Measurements from ENCODE around the gene MOB1A.
A peak's percentile ranks its signal among the peaks of the same experiment; 100 is the strongest.

Gene MOB1A

DNA sequence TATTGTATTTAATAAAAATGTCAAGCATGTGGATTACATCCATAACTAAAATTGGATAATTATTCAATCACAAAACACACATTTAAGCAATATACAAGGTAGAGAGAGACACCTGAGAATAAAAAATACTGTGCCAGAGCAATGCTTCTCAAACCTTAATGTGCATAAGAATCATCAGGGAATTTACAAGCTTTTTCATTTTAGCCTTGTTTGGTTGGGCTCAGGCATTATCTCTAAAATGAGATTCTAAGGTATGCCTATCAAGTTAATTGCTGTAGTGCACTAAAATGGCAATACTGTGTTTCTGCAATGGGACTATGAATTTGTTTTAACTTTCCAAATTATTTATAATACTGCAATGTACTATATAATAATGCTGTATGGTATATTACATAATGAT is 983 bp downstream of the MOB1A start:
- Histone ChIP-seq H3K4me3 (ENCODE audit: low read length) (peak overlapping the region; percentile 97), H3K27me3 (ENCODE audit: insufficient read depth, low read length) (no peaks in the 10 kb centered on the region), H3K4me1 (ENCODE audit: insufficient read depth, low read length) (peaks cover 7% of the 10 kb centered on the region; the same call in 1 of the 2 replicates), H3K36me3 (ENCODE audit: insufficient read depth, low read depth, low read length) (0 out of 2 replicates have a peak, but pooled peaks cover 5% of the 10 kb centered on the region), H3K9ac (ENCODE audit: low read depth, low read length) (peak overlapping the region; percentile 96), H3K9me3 (ENCODE audit: insufficient read depth, low read depth, low read length) (no peaks in the 10 kb centered on the region), H3K27ac (ENCODE audit: low read length) (peak overlapping the region; percentile 58)

DNA sequence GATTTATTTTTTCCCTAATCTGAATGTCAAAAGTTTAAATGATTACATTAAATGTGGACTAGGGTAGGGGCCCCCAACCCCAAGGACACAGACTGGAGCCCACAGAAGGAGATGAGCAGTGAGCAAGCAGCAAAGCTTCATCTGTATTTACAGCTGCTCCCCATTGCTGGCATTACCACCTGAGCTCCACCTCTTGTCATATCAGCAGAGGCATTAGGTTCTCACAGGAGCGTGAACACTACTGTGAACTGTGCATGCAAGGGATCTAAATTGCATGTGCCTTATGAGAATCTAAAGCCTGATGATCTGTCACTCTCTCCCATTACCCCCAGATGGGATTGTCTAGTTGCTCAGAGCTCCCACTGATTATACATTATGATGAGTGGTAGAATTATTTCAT is 3.8 kb downstream of the MOB1A start:
- Histone ChIP-seq H3K36me3 (ENCODE audit: insufficient read depth, low read depth, low read length) (peaks cover 31% of the 10 kb centered on the region), H3K4me1 (ENCODE audit: insufficient read depth, low read length) (no peaks in the 10 kb centered on the region), H3K27me3 (ENCODE audit: insufficient read depth, low read length) (no peaks in the 10 kb centered on the region), H3K9me3 (ENCODE audit: insufficient read depth, low read depth, low read length) (no peaks in the 10 kb centered on the region), H3K4me3 (ENCODE audit: low read length) (no peak overlapping the region), H3K9ac (ENCODE audit: low read depth, low read length) (no peak overlapping the region), H3K27ac (ENCODE audit: low read length) (no peak overlapping the region)

DNA sequence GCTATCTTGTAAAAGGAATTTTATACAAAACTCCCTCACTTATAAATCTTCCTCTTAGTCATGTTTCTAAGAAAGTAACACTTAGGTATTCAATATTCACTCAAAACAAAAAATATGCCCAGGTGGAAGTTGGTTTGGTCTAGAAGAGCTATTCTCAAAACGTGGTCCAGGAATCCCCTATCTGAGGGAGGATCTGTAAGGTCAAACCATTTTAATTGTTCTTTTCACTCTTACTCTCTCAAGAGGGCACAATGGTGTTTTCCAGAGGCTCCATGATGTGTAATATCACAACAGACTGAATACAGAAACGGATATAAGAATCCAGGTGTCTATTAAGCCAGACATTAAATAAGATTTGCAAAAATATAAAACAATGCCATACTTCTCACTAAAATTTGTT is 9.9 kb downstream of the MOB1A start:
- Histone ChIP-seq H3K9me3 (ENCODE audit: insufficient read depth, low read depth, low read length) (no peaks in the 10 kb centered on the region), H3K27ac (ENCODE audit: low read length) (no peak overlapping the region), H3K4me3 (ENCODE audit: low read length) (no peak overlapping the region), H3K27me3 (ENCODE audit: insufficient read depth, low read length) (no peaks in the 10 kb centered on the region), H3K9ac (ENCODE audit: low read depth, low read length) (no peak overlapping the region), H3K36me3 (ENCODE audit: insufficient read depth, low read depth, low read length) (peaks cover 86% of the 10 kb centered on the region), H3K4me1 (ENCODE audit: insufficient read depth, low read length) (no peaks in the 10 kb centered on the region)

DNA sequence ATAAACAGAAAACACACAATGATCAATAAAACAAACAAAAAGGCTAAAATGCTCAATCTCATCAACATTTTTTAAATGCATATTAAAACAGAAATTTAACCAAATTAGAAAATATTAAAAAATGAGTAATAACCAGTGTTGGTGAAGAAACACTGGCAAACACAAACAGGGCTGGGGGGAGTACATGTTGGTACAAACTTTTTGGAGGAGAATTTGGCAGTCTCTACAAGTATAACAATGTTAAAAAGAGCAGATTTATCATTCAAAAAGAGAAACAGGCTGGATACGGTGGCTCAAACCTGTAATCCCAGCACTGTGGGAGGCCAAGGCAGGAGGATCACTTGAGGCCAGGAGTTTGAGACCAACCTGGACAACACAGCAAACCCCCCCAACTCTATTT is 13.9 kb downstream of the MOB1A start:
- no peak overlapping the region for H3K4me3 ChIP-seq (ENCODE audit: low read length)
- H3K36me3 ChIP-seq (ENCODE audit: insufficient read depth, low read depth, low read length), result peaks cover 92% of the 10 kb centered on the region
- no peak overlapping the region for H3K9ac ChIP-seq (ENCODE audit: low read depth, low read length)
- H3K27ac ChIP-seq (ENCODE audit: low read length), result no peak overlapping the region
- no peaks in the 10 kb centered on the region for H3K4me1 ChIP-seq (ENCODE audit: insufficient read depth, low read length)
- H3K9me3 ChIP-seq (ENCODE audit: insufficient read depth, low read depth, low read length), result no peaks in the 10 kb centered on the region
- H3K27me3 ChIP-seq (ENCODE audit: insufficient read depth, low read length), result no peaks in the 10 kb centered on the region

GRCh38 chr2:74162951-74163350 is 15.7 kb downstream of the MOB1A start:
- no peaks in the 10 kb centered on the region for H3K9me3 ChIP-seq (ENCODE audit: insufficient read depth, low read depth, low read length)
- H3K27me3 ChIP-seq (ENCODE audit: insufficient read depth, low read length), result no peaks in the 10 kb centered on the region
- no peaks in the 10 kb centered on the region for H3K4me1 ChIP-seq (ENCODE audit: insufficient read depth, low read length)
- H3K4me3 ChIP-seq (ENCODE audit: low read length), result no peak overlapping the region
- H3K27ac ChIP-seq (ENCODE audit: low read length), result no peak overlapping the region
- H3K9ac ChIP-seq (ENCODE audit: low read depth, low read length), result no peak overlapping the region
- peaks cover 92% of the 10 kb centered on the region for H3K36me3 ChIP-seq (ENCODE audit: insufficient read depth, low read depth, low read length)

GRCh38 chr2:74155830-74156229 is 22.8 kb downstream of the MOB1A start:
- H3K4me3 ChIP-seq (ENCODE audit: low read length), result no peak overlapping the region
- peaks cover 85% of the 10 kb centered on the region for H3K36me3 ChIP-seq (ENCODE audit: insufficient read depth, low read depth, low read length)
- no peak overlapping the region for H3K27ac ChIP-seq (ENCODE audit: low read length)
- H3K4me1 ChIP-seq (ENCODE audit: insufficient read depth, low read length), result no peaks in the 10 kb centered on the region
- no peaks in the 10 kb centered on the region for H3K27me3 ChIP-seq (ENCODE audit: insufficient read depth, low read length)
- H3K9me3 ChIP-seq (ENCODE audit: insufficient read depth, low read depth, low read length), result no peaks in the 10 kb centered on the region
- H3K9ac ChIP-seq (ENCODE audit: low read depth, low read length), result no peak overlapping the region

DNA sequence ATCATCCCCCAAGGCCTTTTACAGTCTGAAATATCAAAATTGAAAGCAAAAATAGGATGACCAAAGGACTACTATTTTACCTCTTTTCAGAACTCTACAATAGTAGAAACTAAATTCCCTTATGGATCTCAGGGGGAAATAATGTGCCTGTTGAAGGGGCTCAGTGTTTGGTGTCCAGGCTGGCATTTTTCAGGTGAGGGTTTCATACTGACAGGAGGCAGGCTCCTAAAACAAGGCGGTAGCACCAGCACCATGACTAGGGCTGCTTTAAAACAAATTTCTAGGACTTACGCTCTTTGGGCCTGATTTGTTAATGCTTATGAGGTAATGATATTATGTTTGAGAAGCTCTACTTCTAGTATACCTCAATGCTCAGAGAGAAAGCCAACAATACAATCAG is 25.7 kb downstream of the MOB1A start:
- H3K36me3 ChIP-seq (ENCODE audit: insufficient read depth, low read depth, low read length), result peaks cover 64% of the 10 kb centered on the region
- no peaks in the 10 kb centered on the region for H3K27me3 ChIP-seq (ENCODE audit: insufficient read depth, low read length)
- H3K27ac ChIP-seq (ENCODE audit: low read length), result no peak overlapping the region
- H3K4me3 ChIP-seq (ENCODE audit: low read length), result no peak overlapping the region
- no peaks in the 10 kb centered on the region for H3K9me3 ChIP-seq (ENCODE audit: insufficient read depth, low read depth, low read length)
- H3K4me1 ChIP-seq (ENCODE audit: insufficient read depth, low read length), result no peaks in the 10 kb centered on the region
- no peak overlapping the region for H3K9ac ChIP-seq (ENCODE audit: low read depth, low read length)

DNA sequence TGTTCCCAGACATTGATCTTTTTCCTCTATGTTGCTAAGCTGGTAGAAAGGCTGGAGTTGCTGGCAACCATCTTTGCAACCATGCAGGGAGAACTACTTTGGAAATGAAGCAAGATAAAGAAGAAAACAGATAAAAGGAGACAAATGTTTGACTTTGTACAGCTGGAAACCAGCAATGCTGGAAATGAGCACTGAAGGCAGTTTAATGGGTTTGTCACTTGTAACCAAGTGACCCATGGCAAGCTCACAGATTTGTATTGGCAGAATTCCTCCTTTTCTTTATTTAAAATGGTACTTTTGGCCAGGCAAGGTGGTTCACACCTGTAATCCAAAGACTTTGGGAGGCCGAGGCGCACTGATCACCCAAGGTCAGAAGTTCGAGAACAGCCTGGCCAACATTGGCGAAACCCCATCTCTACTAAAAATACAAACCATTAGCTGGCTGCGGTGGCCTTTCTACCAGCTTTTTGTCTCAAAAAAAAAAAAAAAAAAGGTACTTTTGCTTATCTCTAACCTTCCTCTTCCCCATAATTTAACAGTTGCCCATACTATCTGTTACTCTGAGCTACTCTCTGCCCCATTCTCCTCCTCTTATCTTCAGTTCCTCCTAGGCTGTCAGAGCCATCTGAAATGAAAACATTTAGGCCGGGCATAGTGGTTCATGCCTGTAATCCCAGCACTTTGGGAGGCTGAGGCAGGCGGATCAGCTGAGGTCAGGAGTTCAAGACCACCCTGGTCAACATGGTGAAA is 28.9 kb downstream of the MOB1A start:
- Histone ChIP-seq H3K9me3 (ENCODE audit: insufficient read depth, low read depth, low read length) (no peaks in the 10 kb centered on the region), H3K4me1 (ENCODE audit: insufficient read depth, low read length) (peaks cover 5% of the 10 kb centered on the region), H3K36me3 (ENCODE audit: insufficient read depth, low read depth, low read length) (peaks cover 32% of the 10 kb centered on the region), H3K4me3 (ENCODE audit: low read length) (peak overlapping the region; percentile 76; the same call in 1 of the 2 replicates), H3K9ac (ENCODE audit: low read depth, low read length) (no peak overlapping the region), H3K27me3 (ENCODE audit: insufficient read depth, low read length) (no peaks in the 10 kb centered on the region), H3K27ac (ENCODE audit: low read length) (no peak overlapping the region)

DNA sequence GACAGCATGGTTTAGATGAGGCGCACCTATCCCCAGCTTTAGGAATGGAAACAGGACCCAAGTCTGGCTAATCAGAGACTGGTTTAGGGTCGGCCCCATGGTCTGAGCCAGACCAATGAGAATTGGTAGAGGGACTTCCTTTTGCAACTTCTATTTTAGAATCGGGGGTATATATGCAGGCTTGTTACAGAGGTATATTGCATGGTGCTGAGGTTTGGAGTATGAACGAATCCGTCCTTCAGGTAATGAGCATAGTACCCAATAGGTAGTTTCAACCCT is 29.5 kb downstream of the MOB1A start:
- Histone ChIP-seq H3K36me3 (ENCODE audit: insufficient read depth, low read depth, low read length) (peaks cover 30% of the 10 kb centered on the region), H3K9me3 (ENCODE audit: insufficient read depth, low read depth, low read length) (no peaks in the 10 kb centered on the region), H3K4me1 (ENCODE audit: insufficient read depth, low read length) (peaks cover 5% of the 10 kb centered on the region), H3K27ac (ENCODE audit: low read length) (no peak overlapping the region), H3K4me3 (ENCODE audit: low read length) (peak overlapping the region; percentile 76; the same call in 1 of the 2 replicates), H3K27me3 (ENCODE audit: insufficient read depth, low read length) (no peaks in the 10 kb centered on the region), H3K9ac (ENCODE audit: low read depth, low read length) (peak overlapping the region; percentile 72; the same call in 1 of the 2 replicates)

DNA sequence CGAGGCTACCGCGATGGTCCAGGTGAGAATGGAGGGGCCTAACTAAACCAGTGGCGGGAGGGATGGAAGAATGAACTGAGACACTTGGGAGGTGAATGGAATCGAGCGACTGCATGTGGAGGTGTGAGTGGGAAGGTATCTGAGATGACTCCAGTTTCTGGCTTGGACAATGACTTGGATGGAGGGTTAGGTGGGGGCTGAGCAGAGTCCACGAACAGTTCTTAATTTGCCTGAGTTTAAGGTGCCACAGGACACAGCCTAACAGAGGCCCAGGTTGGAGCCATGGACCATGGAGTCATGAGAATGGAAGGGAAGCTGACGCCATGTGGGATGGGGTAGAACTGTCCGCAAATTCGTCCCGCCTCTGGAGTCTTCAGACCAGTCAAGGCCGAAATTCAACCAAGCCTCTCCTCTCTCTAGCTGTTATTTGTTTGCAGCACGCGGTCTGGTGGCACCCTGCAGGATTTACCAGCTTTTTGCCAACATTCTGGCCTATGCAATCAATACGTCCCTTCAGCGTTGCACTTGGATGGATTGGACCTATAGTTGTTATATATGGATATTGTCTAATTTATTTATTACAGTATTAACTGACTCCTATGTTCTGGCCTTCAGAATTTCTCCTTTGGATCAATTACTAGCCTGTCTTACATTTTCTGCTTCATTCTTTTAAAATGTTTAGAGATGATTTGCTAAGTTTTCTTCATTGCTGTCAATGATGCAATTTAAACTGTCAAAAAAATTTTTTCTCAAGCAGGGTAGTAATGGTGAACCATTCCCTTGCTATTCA is 30.0 kb downstream of the MOB1A start:
- H3K27me3 ChIP-seq (ENCODE audit: insufficient read depth, low read length), result no peaks in the 10 kb centered on the region
- peak overlapping the region; percentile 72 for H3K9ac ChIP-seq (ENCODE audit: low read depth, low read length)
- no peaks in the 10 kb centered on the region for H3K9me3 ChIP-seq (ENCODE audit: insufficient read depth, low read depth, low read length)
- H3K36me3 ChIP-seq (ENCODE audit: insufficient read depth, low read depth, low read length), result peaks cover 28% of the 10 kb centered on the region
- H3K4me1 ChIP-seq (ENCODE audit: insufficient read depth, low read length), result peaks cover 5% of the 10 kb centered on the region
- peak overlapping the region; percentile 6 for H3K27ac ChIP-seq (ENCODE audit: low read length)
- H3K4me3 ChIP-seq (ENCODE audit: low read length), result peak overlapping the region; percentile 76

DNA sequence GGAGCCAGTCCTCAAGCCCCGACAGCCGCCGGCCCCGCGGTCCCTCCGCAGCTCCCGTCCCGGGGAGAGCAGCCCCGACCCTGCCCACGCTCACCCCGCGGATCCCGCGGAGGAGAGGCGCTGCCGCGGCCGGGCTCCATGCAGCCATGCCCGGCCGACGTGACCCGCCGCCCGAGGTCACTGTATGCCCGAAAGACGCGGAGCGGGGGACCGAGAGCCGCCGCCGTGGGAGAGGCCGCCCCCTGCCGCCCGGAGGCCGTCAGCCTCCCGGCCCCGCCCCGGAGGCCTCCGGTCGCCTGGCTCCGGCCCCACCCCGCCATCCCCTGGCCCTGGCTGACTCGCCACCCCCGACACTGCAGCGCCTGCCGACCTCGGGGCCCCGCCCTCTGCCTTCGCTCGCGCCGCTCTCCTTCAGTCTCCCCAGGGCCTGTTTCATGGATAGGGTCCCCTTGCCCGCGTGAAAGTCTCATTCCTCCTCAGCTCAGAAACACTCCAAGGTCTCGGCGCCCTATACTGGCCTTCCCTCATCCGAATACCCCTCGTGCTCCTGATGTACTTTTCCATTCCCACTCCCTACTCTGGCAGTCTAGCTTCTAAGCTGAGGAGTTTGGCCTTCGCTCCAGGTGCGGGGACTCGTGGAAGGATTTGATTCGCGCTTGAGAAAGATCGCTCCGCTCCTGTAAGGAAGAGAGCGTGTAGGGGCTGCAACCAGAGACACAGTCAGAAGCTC is 30.8 kb downstream of the MOB1A start, which contains the start of gene BOLA3:
Gene BOLA3 (minus strand): TSS at position 186 of the 730 bp plus-strand sequence. CDS start 38 bp downstream, at position 148.
- H3K4me3 ChIP-seq (ENCODE audit: low read length), result peak within 1 kb of the TSS; percentile 76
- no peaks in the 10 kb centered on the region for H3K9me3 ChIP-seq (ENCODE audit: insufficient read depth, low read depth, low read length)
- H3K27ac ChIP-seq (ENCODE audit: low read length), result peak within 1 kb of the TSS; percentile 67
- H3K9ac ChIP-seq (ENCODE audit: low read depth, low read length), result peak within 1 kb of the TSS; percentile 94
- peaks cover 21% of the 10 kb centered on the region for H3K36me3 ChIP-seq (ENCODE audit: insufficient read depth, low read depth, low read length)
- peaks cover 5% of the 10 kb centered on the region for H3K4me1 ChIP-seq (ENCODE audit: insufficient read depth, low read length)
- H3K27me3 ChIP-seq (ENCODE audit: insufficient read depth, low read length), result no peaks in the 10 kb centered on the region
